ENCODE measurements around the gene AKNAD1. TPM values are rescaled to one million over a fixed set of nuclear protein-coding genes. Genes with fewer than 3 reads are reported as not detected.
"Not testable (repeated sequence)": the region's sequence is repeated elsewhere in the genome, so short reads cannot be mapped to it uniquely, and the experiment has no call there.

The AKNAD1 gene
- total and polyA plus RNA-seq, 2 donors = 0.14 to 0.84 TPM

GRCh38 chr1:108781575-108781944, 75.3 kb downstream of the AKNAD1 start:
- H3K4me3 ChIP-seq (ENCODE audit: low read length in 2 of 2); H3K4me1 ChIP-seq (ENCODE audit: control insufficient read depth in 2 of 2, insufficient read depth in 2 of 2, low read length in 2 of 2); DNase-seq (ENCODE audit: low read depth in 6 of 9, low spot score in 9 of 9); H3K9me3 ChIP-seq (ENCODE audit: control insufficient read depth in 2 of 2, insufficient read depth in 1 of 2, low read length in 1 of 2); H3K27me3 ChIP-seq (ENCODE audit: control insufficient read depth in 2 of 2, insufficient read depth in 1 of 2, low read length in 1 of 2); H3K27ac ChIP-seq (ENCODE audit: low read depth in 1 of 2, low read length in 1 of 2): not testable (repeated sequence)
- 98% methylated on average over 1 of the region's 1 CpG for WGBS
- H3K36me3 ChIP-seq (ENCODE audit: control insufficient read depth in 2 of 2, insufficient read depth in 2 of 2, low read length in 1 of 2) = peaks cover 26 to 48% of the 10 kb centered on the region in 2 donors

- Histone ChIP-seq H3K36me3 (ENCODE audit: control insufficient read depth in 2 of 2, insufficient read depth in 2 of 2, low read length in 1 of 2) (peaks cover 23 to 44% of the 10 kb centered on the region in 2 donors), H3K4me1 (ENCODE audit: control insufficient read depth in 2 of 2, insufficient read depth in 2 of 2, low read length in 2 of 2) (no peaks in the 10 kb centered on the region), H3K9me3 (ENCODE audit: control insufficient read depth in 2 of 2, insufficient read depth in 1 of 2, low read length in 1 of 2) (peaks cover 8 to 9% of the 10 kb centered on the region in 2 donors), H3K27me3 (ENCODE audit: control insufficient read depth in 2 of 2, insufficient read depth in 1 of 2, low read length in 1 of 2) (no peaks in the 10 kb centered on the region), H3K4me3 (ENCODE audit: low read length in 2 of 2) (no peak overlapping the region), H3K27ac (ENCODE audit: low read depth in 1 of 2, low read length in 1 of 2) (no peak overlapping the region)
- 96% methylated on average over 3 of the region's 3 CpGs for WGBS
- no peak for DNase-seq (ENCODE audit: low read depth in 6 of 9, low spot score in 9 of 9)
These were observed 75.8 kb downstream of the AKNAD1 start for GRCh38 chr1:108780937-108781574.

- Histone ChIP-seq H3K9me3 (ENCODE audit: control insufficient read depth in 2 of 2, insufficient read depth in 1 of 2, low read length in 1 of 2) (no peaks in the 10 kb centered on the region), H3K4me3 (ENCODE audit: low read length in 2 of 2) (no peak overlapping the region), H3K36me3 (ENCODE audit: control insufficient read depth in 2 of 2, insufficient read depth in 2 of 2, low read length in 1 of 2) (peaks cover 13 to 36% of the 10 kb centered on the region in 2 donors), H3K4me1 (ENCODE audit: control insufficient read depth in 2 of 2, insufficient read depth in 2 of 2, low read length in 2 of 2) (no peaks in the 10 kb centered on the region), H3K27ac (ENCODE audit: low read depth in 1 of 2, low read length in 1 of 2) (no peak overlapping the region), H3K27me3 (ENCODE audit: control insufficient read depth in 2 of 2, insufficient read depth in 1 of 2, low read length in 1 of 2) (no peaks in the 10 kb centered on the region)
- no peak for DNase-seq (ENCODE audit: low read depth in 6 of 9, low spot score in 9 of 9)
These were observed 77.4 kb downstream of the AKNAD1 start for GRCh38 chr1:108779455-108779854.

- Histone ChIP-seq H3K27ac (ENCODE audit: low read depth in 1 of 2, low read length in 1 of 2) (no peak overlapping the region), H3K9me3 (ENCODE audit: control insufficient read depth in 2 of 2, insufficient read depth in 1 of 2, low read length in 1 of 2) (no peaks in the 10 kb centered on the region), H3K27me3 (ENCODE audit: control insufficient read depth in 2 of 2, insufficient read depth in 1 of 2, low read length in 1 of 2) (no peaks in the 10 kb centered on the region), H3K36me3 (ENCODE audit: control insufficient read depth in 2 of 2, insufficient read depth in 2 of 2, low read length in 1 of 2) (peaks cover 17 to 35% of the 10 kb centered on the region in 2 donors), H3K4me1 (ENCODE audit: control insufficient read depth in 2 of 2, insufficient read depth in 2 of 2, low read length in 2 of 2) (no peaks in the 10 kb centered on the region), H3K4me3 (ENCODE audit: low read length in 2 of 2) (no peak overlapping the region)
- no peak for DNase-seq (ENCODE audit: low read depth in 6 of 9, low spot score in 9 of 9)
These were observed 79.1 kb downstream of the AKNAD1 start for GRCh38 chr1:108777839-108778238.

- peaks cover 18 to 41% of the 10 kb centered on the region in 2 donors for H3K36me3 ChIP-seq (ENCODE audit: control insufficient read depth in 2 of 2, insufficient read depth in 2 of 2, low read length in 1 of 2)
- WGBS = 97% methylated on average over 3 of the region's 3 CpGs
- no peaks in the 10 kb centered on the region for H3K4me1 ChIP-seq (ENCODE audit: control insufficient read depth in 2 of 2, insufficient read depth in 2 of 2, low read length in 2 of 2)
- H3K27ac ChIP-seq (ENCODE audit: low read depth in 1 of 2, low read length in 1 of 2) = no peak overlapping the region
- H3K4me3 ChIP-seq (ENCODE audit: low read length in 2 of 2) = no peak overlapping the region
- H3K9me3 ChIP-seq (ENCODE audit: control insufficient read depth in 2 of 2, insufficient read depth in 1 of 2, low read length in 1 of 2) = no peaks in the 10 kb centered on the region
- DNase-seq (ENCODE audit: low read depth in 6 of 9, low spot score in 9 of 9) = no peak
- H3K27me3 ChIP-seq (ENCODE audit: control insufficient read depth in 2 of 2, insufficient read depth in 1 of 2, low read length in 1 of 2) = no peaks in the 10 kb centered on the region
These were observed 89.2 kb downstream of the AKNAD1 start for GRCh38 chr1:108767708-108768107.

GRCh38 chr1:108767115-108767514, 89.8 kb downstream of the AKNAD1 start:
- Histone ChIP-seq H3K4me1 (ENCODE audit: control insufficient read depth in 2 of 2, insufficient read depth in 2 of 2, low read length in 2 of 2) (no peaks in the 10 kb centered on the region), H3K36me3 (ENCODE audit: control insufficient read depth in 2 of 2, insufficient read depth in 2 of 2, low read length in 1 of 2) (peaks cover 18 to 41% of the 10 kb centered on the region in 2 donors)
- 94% methylated on average over 1 of the region's 1 CpG for WGBS

More at GRCh38 chr1:108767115-108767514, 89.8 kb downstream of the AKNAD1 start:
- Histone ChIP-seq H3K27me3 (ENCODE audit: control insufficient read depth in 2 of 2, insufficient read depth in 1 of 2, low read length in 1 of 2) (no peaks in the 10 kb centered on the region), H3K27ac (ENCODE audit: low read depth in 1 of 2, low read length in 1 of 2) (no peak overlapping the region), H3K4me3 (ENCODE audit: low read length in 2 of 2) (no peak overlapping the region), H3K9me3 (ENCODE audit: control insufficient read depth in 2 of 2, insufficient read depth in 1 of 2, low read length in 1 of 2) (no peaks in the 10 kb centered on the region)
- DNase-seq (ENCODE audit: low read depth in 6 of 9, low spot score in 9 of 9) = no peak

Other genes with a start within 250 kb of the AKNAD1 start
- gene HENMT1, start 196.0 kb downstream of the AKNAD1 start, total RNA-seq = 28.3 TPM
- gene HENMT1, start 196.0 kb downstream of the AKNAD1 start, polyA plus RNA-seq = 21.7 TPM
- gene PRPF38B, start 164.8 kb downstream of the AKNAD1 start, total RNA-seq = 27.3 TPM
- gene PRPF38B, start 164.8 kb downstream of the AKNAD1 start, polyA plus RNA-seq = 69.6 TPM
- 0.05 TPM for gene FNDC7, start 144.2 kb downstream of the AKNAD1 start, total RNA-seq
- gene FNDC7, start 144.2 kb downstream of the AKNAD1 start, polyA plus RNA-seq = 0.05 TPM
- gene STXBP3, start 110.4 kb downstream of the AKNAD1 start, total RNA-seq = 37.9 TPM
- gene STXBP3, start 110.4 kb downstream of the AKNAD1 start, polyA plus RNA-seq = 85.6 TPM
- gene GPSM2, start 19.9 kb upstream of the AKNAD1 start, total RNA-seq = 28.6 TPM
- gene GPSM2, start 19.9 kb upstream of the AKNAD1 start, polyA plus RNA-seq = 5.8 TPM
- gene CLCC1, start 106.4 kb upstream of the AKNAD1 start, total RNA-seq = 7.9 TPM
- 8.9 TPM for gene CLCC1, start 106.4 kb upstream of the AKNAD1 start, polyA plus RNA-seq
- 10.8 TPM for gene WDR47, start 185.0 kb upstream of the AKNAD1 start, total RNA-seq
- gene WDR47, start 185.0 kb upstream of the AKNAD1 start, polyA plus RNA-seq = 7.8 TPM
- 14.8 TPM for gene TAF13, start 218.9 kb upstream of the AKNAD1 start, total RNA-seq
- 40.6 TPM for gene TAF13, start 218.9 kb upstream of the AKNAD1 start, polyA plus RNA-seq
- 24.9 TPM for gene TMEM167B, start 233.7 kb upstream of the AKNAD1 start, total RNA-seq
- 30.0 TPM for gene TMEM167B, start 233.7 kb upstream of the AKNAD1 start, polyA plus RNA-seq